IMR-90 (cell line): ENCODE measurements around the gene RB1. TPM values are rescaled to one million over a fixed set of nuclear protein-coding genes. Genes with fewer than 3 reads are reported as not detected.

ENCODE experiments used
- ATAC-seq: fragments of 200-7000 bp; cut with Tn5 transposase; 2 replicates; pipeline ENCODE4 v1.9.1; 2020; ENCODE audit warnings: low read depth, mild to moderate bottlenecking, moderate library complexity
- BruUV-seq: library from RNA; stranded (reverse); fragments of 400-500 nt; replicated peaks from 2 replicates; lab custom pipeline; 2021; lab: Mats Ljungman, UMichigan
- CTCF ChIA-PET: fragments of 300-600 bp; formaldehyde crosslinking; extraction: SDS; loops from one replicate; lab custom pipeline; 2021; ENCODE audit warnings: antibody characterized with exemption; lab: Yijun Ruan, JAX
- POLR2A ChIA-PET: fragments of 300-600 bp; sonication (Branson Sonifier 250); formaldehyde crosslinking; loops from one replicate; lab custom pipeline; 2022; ENCODE audit warnings: antibody characterized with exemption; ENCODE audit not compliant: unreplicated experiment; lab: Charles Lee
- DNase-seq: peaks from one replicate; pipeline ENCODE4 v3.0.0; 2013
- H2AFZ ChIP-seq: replicated peaks from 2 replicates; pipeline ENCODE3; 2013; ENCODE audit warnings: low read length, mild to moderate bottlenecking; ENCODE audit not compliant: poor library complexity
- H2AK5ac ChIP-seq: 2 replicates; pipeline ENCODE4 v1.6.1; 2013; ENCODE audit warnings: low read depth, low read length, inconsistent platforms
- H2AK9ac ChIP-seq: replicated peaks from 2 replicates; pipeline ENCODE3; 2013; ENCODE audit warnings: mild to moderate bottlenecking, low read depth, low read length, moderate library complexity; ENCODE audit not compliant: poor library complexity
- H2BK120ac ChIP-seq: 2 replicates; pipeline ENCODE4 v1.6.1; 2013; ENCODE audit warnings: low read depth, low read length, inconsistent platforms
- H2BK15ac ChIP-seq: 3 replicates; pipeline ENCODE4 v1.6.1; 2013; ENCODE audit warnings: low read depth, low read length, inconsistent platforms
- H2BK20ac ChIP-seq: 2 replicates; pipeline ENCODE4 v1.6.1; 2013; ENCODE audit warnings: low read depth, mild to moderate bottlenecking, inconsistent platforms, low read length, moderate library complexity
- H2BK5ac ChIP-seq: 2 replicates; pipeline ENCODE4 v1.6.1; 2013; ENCODE audit warnings: mild to moderate bottlenecking, low read depth, low read length, inconsistent platforms; ENCODE audit not compliant: poor library complexity, severe bottlenecking
- H3K14ac ChIP-seq: replicated peaks from 2 replicates; pipeline ENCODE4 v1.6.1; 2013; ENCODE audit warnings: low read depth, low read length, inconsistent platforms
- H3K18ac ChIP-seq: 2 replicates; pipeline ENCODE4 v1.6.1; 2013; ENCODE audit warnings: low read depth, low read length, control low read depth
- H3K23ac ChIP-seq: 2 replicates; pipeline ENCODE4 v1.6.1; 2013; ENCODE audit warnings: low read depth, low read length, inconsistent platforms
- H3K27ac ChIP-seq: 2 replicates; pipeline ENCODE4 v1.5.1; 2013; ENCODE audit warnings: mild to moderate bottlenecking, control low read depth, low read length; ENCODE audit not compliant: insufficient read depth
- H3K27me3 ChIP-seq: 2 replicates; pipeline ENCODE4 v1.6.1; 2013; ENCODE audit warnings: low read length; ENCODE audit not compliant: control insufficient read depth, insufficient read depth
- H3K36me3 ChIP-seq: 2 replicates; pipeline ENCODE4 v1.6.1; 2013; ENCODE audit warnings: low read length, mixed read lengths; ENCODE audit not compliant: control insufficient read depth, insufficient read depth
- H3K4ac ChIP-seq: 2 replicates; pipeline ENCODE4 v1.6.1; 2013; ENCODE audit warnings: low read depth, low read length, inconsistent platforms
- H3K4me1 ChIP-seq: 2 replicates; pipeline ENCODE4 v1.6.1; 2013; ENCODE audit warnings: low read length, mixed read lengths; ENCODE audit not compliant: control insufficient read depth, insufficient read depth
- H3K4me2 ChIP-seq: 2 replicates; pipeline ENCODE4 v1.6.1; 2013; ENCODE audit warnings: low read depth, mild to moderate bottlenecking, control low read depth, low read length, moderate library complexity
- H3K4me3 ChIP-seq: 2 replicates; pipeline ENCODE4 v1.5.1; 2013; ENCODE audit warnings: low read depth, mild to moderate bottlenecking, control low read depth, low read length, moderate library complexity; ENCODE audit not compliant: insufficient read depth
- H3K56ac ChIP-seq: 2 replicates; pipeline ENCODE4 v1.6.1; 2013; ENCODE audit warnings: low read length, inconsistent platforms; ENCODE audit not compliant: insufficient read depth; ENCODE audit errors: extremely low read depth
- H3K79me1 ChIP-seq, 2 experiments: 2 replicates each; pipeline ENCODE4 v1.6.1; 2013; ENCODE audit warnings: low read length in 2 of 2, inconsistent platforms in 1 of 2, low read depth in 1 of 2
- H3K9ac ChIP-seq: 2 replicates; pipeline ENCODE4 v1.6.1; 2013; ENCODE audit warnings: low read depth, low read length, control low read depth
- H3K9me1 ChIP-seq: 2 replicates; pipeline ENCODE4 v1.6.1; 2013; ENCODE audit warnings: low read length, inconsistent platforms; ENCODE audit not compliant: insufficient read depth
- H3K9me3 ChIP-seq: 2 replicates; pipeline ENCODE4 v1.6.1; 2013; ENCODE audit warnings: low read length; ENCODE audit not compliant: control insufficient read depth, insufficient read depth
- H4K20me1 ChIP-seq: 2 replicates; pipeline ENCODE4 v1.6.1; 2013; ENCODE audit warnings: low read length, inconsistent platforms; ENCODE audit not compliant: insufficient read depth
- H4K5ac ChIP-seq: 2 replicates; pipeline ENCODE4 v1.6.1; 2013; ENCODE audit warnings: mild to moderate bottlenecking, low read depth, low read length, control low read depth
- H4K8ac ChIP-seq, 2 experiments: 2 replicates each; pipeline ENCODE4 v1.6.1; 2013; ENCODE audit warnings: low read depth in 2 of 2, low read length in 2 of 2, control low read depth in 1 of 2, inconsistent platforms in 1 of 2
- H4K91ac ChIP-seq: 2 replicates; pipeline ENCODE4 v1.6.1; 2013; ENCODE audit warnings: low read depth, low read length, inconsistent platforms; ENCODE audit not compliant: insufficient read depth
- BHLHE40 ChIP-seq: fragments of 150-350 bp; IDR thresholded peaks from 2 replicates; pipeline ENCODE4 v1.6.1; 2016; ENCODE audit warnings: mild to moderate bottlenecking, low read depth, low read length
- CEBPB ChIP-seq: IDR thresholded peaks from 2 replicates; pipeline ENCODE4 v1.6.1; 2012; ENCODE audit warnings: low read depth, low read length, improper control_type of control experiment
- CHD1 ChIP-seq: IDR thresholded peaks from 2 replicates; pipeline ENCODE4 v1.6.1; 2012; ENCODE audit warnings: low read depth, low read length, improper control_type of control experiment
- CTCF ChIP-seq: conservative IDR thresholded peaks from 2 replicates; pipeline ENCODE4 v1.5.1; 2012; ENCODE audit warnings: mild to moderate bottlenecking, low read depth, low read length, improper control_type of control experiment
- ELK1 ChIP-seq: fragments of 150-350 bp; IDR thresholded peaks from 2 replicates; pipeline ENCODE4 v1.6.1; 2016; ENCODE audit warnings: low read depth, mild to moderate bottlenecking, low read length, moderate library complexity, borderline replicate concordance
- FOS ChIP-seq: fragments of 150-350 bp; IDR thresholded peaks from 2 replicates; pipeline ENCODE4 v1.6.1; 2016; ENCODE audit warnings: low read depth, low read length
- MAFK ChIP-seq: IDR thresholded peaks from 2 replicates; pipeline ENCODE4 v1.6.1; 2012; ENCODE audit warnings: low read depth, low read length, improper control_type of control experiment
- MAZ ChIP-seq: IDR thresholded peaks from 2 replicates; pipeline ENCODE4 v1.6.1; 2012; ENCODE audit warnings: low read depth, mild to moderate bottlenecking, low read length, improper control_type of control experiment, moderate library complexity, borderline replicate concordance
- MXI1 ChIP-seq: IDR thresholded peaks from 2 replicates; pipeline ENCODE4 v1.6.1; 2012; ENCODE audit warnings: low read depth, mild to moderate bottlenecking, low read length, moderate library complexity, borderline replicate concordance
- NFE2L2 ChIP-seq: fragments of 150-350 bp; IDR thresholded peaks from 2 replicates; pipeline ENCODE4 v1.6.1; 2016; ENCODE audit warnings: low read depth, mild to moderate bottlenecking, low read length
- POLR2A ChIP-seq: IDR thresholded peaks from 2 replicates; pipeline ENCODE4 v1.6.1; 2012; ENCODE audit warnings: mild to moderate bottlenecking, low read depth, low read length
- RAD21 ChIP-seq: IDR thresholded peaks from 2 replicates; pipeline ENCODE4 v1.6.1; 2012; ENCODE audit warnings: low read length, improper control_type of control experiment
- RCOR1 ChIP-seq: IDR thresholded peaks from 2 replicates; pipeline ENCODE4 v1.6.1; 2012; ENCODE audit warnings: mild to moderate bottlenecking, low read length, improper control_type of control experiment; ENCODE audit not compliant: insufficient replicate concordance
- RFX5 ChIP-seq: IDR thresholded peaks from 2 replicates; pipeline ENCODE4 v1.8.0; 2012; ENCODE audit warnings: low read depth, mild to moderate bottlenecking, low read length, moderate library complexity
- SMC3 ChIP-seq: fragments of 150-350 bp; IDR thresholded peaks from 2 replicates; pipeline ENCODE4 v1.6.1; 2016; ENCODE audit warnings: low read depth, mild to moderate bottlenecking, antibody characterized with exemption, low read length, moderate library complexity
- USF2 ChIP-seq: fragments of 150-350 bp; IDR thresholded peaks from 2 replicates; pipeline ENCODE4 v1.6.1; 2017; ENCODE audit warnings: mild to moderate bottlenecking, antibody characterized with exemption, low read length, low read depth
- WGBS, 2 experiments: methylation state at CpG; one replicate each; pipeline versions ENCODE4 v1.1.5 to v1.1.7; 2013; ENCODE audit warnings: missing lambda C conversion rate in 2 of 2; ENCODE audit not compliant: insufficient read length in 1 of 2; ENCODE audit errors: extremely low coverage in 2 of 2; 5-methylcytosine and 5-hydroxymethylcytosine counted together
- dilution Hi-C: fragments of 300-500 bp; cut with HindIII; formaldehyde crosslinking; loops from one replicate; pipeline ENCODE4 v1.14.3; 2018; ENCODE audit warnings: low sequenced_read_pairs; ENCODE audit not compliant: unreplicated experiment
- in situ Hi-C: fragments of 300-500 bp; cut with MboI; formaldehyde crosslinking; loops from 3 replicates; pipeline ENCODE4 v1.14.3; 2019; ENCODE audit warnings: low sequenced_read_pairs, inconsistent platforms, mixed read lengths
- intact Hi-C: fragments of 100-400 bp; cut with micrococcal nuclease; formaldehyde crosslinking; loops from 2 replicates; pipeline ENCODE4 v1.10.0; 2022
- polyA plus RNA-seq, 3 experiments: library from polyadenylated mRNA; depleted of rRNA; stranded (reverse); fragments of >200 nt; gene quantifications; 2 replicates each; pipeline ENCODE4 v1.2.3, GENCODE V29; 2012; ENCODE audit warnings: low replicate concordance in 1 of 3
- total RNA-seq: library from RNA; depleted of rRNA; stranded (reverse); fragments of >200 nt; gene quantifications from 2 replicates; pipeline ENCODE4 v1.2.3, GENCODE V29; 2012

The RB1 gene
- total and polyA plus RNA-seq, 2 of the 4 experiments (the other 2 are of a cell fraction) = 11.4 to 15.4 TPM

- intact Hi-C loops (no loop called here), dilution Hi-C loops (no loop called here), in situ Hi-C loops (no loop called here)
- H3K18ac ChIP-seq = no peak overlapping the region
- no peaks in the 10 kb centered on the region for H3K79me1 ChIP-seq
- peaks cover 4% of the 10 kb centered on the region; the same call in 1 of the 2 replicates for H3K36me3 ChIP-seq
- H4K5ac ChIP-seq = no peak overlapping the region
- no peak overlapping the region for H4K8ac ChIP-seq
- H4K91ac ChIP-seq = no peak overlapping the region
- H3K14ac ChIP-seq = no peak overlapping the region
- no peak overlapping the region for H2BK120ac ChIP-seq
- ATAC-seq (no peak), DNase-seq (no peak)
- WGBS, 2 experiments = no CpG with 5 or more reads among the region's 1 CpG
- POLR2A ChIA-PET = no interaction called here
- H2BK15ac ChIP-seq = no peak overlapping the region
- no peak overlapping the region for H2BK5ac ChIP-seq
- H2AFZ ChIP-seq = no peak overlapping the region
- H3K4me1 ChIP-seq = no peaks in the 10 kb centered on the region
- CTCF ChIA-PET = no interaction called here
- no peak overlapping the region for H2BK20ac ChIP-seq
- H3K4ac ChIP-seq = no peak overlapping the region
- H4K20me1 ChIP-seq = no peaks in the 10 kb centered on the region
- H2AK5ac ChIP-seq = no peak overlapping the region
- no peak overlapping the region for H3K9ac ChIP-seq
- no peak overlapping the region for H3K4me3 ChIP-seq
- TF ChIP-seq ELK1 = no peak
- no peak for TF ChIP-seq CEBPB
- TF ChIP-seq RCOR1 = no peak
- no peak for TF ChIP-seq RAD21
- no peak for TF ChIP-seq CTCF
- no peak for TF ChIP-seq POLR2A
- no peak for TF ChIP-seq FOS
- no peak for TF ChIP-seq SMC3
- no peak for TF ChIP-seq USF2
- no peak for TF ChIP-seq MAFK
- no peak for TF ChIP-seq CHD1
- no peak for TF ChIP-seq MXI1
- TF ChIP-seq MAZ = no peak
- TF ChIP-seq RFX5 = no peak
- no peak for TF ChIP-seq NFE2L2
- no peak for TF ChIP-seq BHLHE40
- H3K27me3 ChIP-seq = no peaks in the 10 kb centered on the region
- no peak overlapping the region for H3K23ac ChIP-seq
- no TSS peak for BruUV-seq
- H3K9me1 ChIP-seq = no peaks in the 10 kb centered on the region
- no peak overlapping the region for H3K4me2 ChIP-seq
- H2AK9ac ChIP-seq = no peak overlapping the region
- H3K27ac ChIP-seq = no peak overlapping the region
- H3K9me3 ChIP-seq = no peaks in the 10 kb centered on the region
- no peak overlapping the region for H3K56ac ChIP-seq
Measured at GRCh38 chr13:48369988-48370387, 66.4 kb downstream of the RB1 start.
